Subcutaneous abdominal adipose tissue (tissue), 5 donors: Measurements from ENCODE around the gene SNAPC2.
"Not testable (repeated sequence)": the region's sequence is repeated elsewhere in the genome, so short reads cannot be mapped to it uniquely, and the experiment has no call there.

Source experiments
- H3K27ac ChIP-seq: one replicate; pipeline ENCODE4 v1.7.0; 2013; ENCODE audit warnings: low read depth, mild to moderate bottlenecking, inconsistent platforms, low read length, moderate library complexity
- H3K27me3 ChIP-seq, 5 donors: one replicate each; pipeline ENCODE4 v1.7.0; 2013; ENCODE audit warnings: low read length in 5 of 5, inconsistent platforms in 1 of 5; ENCODE audit not compliant: control insufficient read depth in 5 of 5, insufficient read depth in 4 of 5
- H3K36me3 ChIP-seq, 5 donors: one replicate each; pipeline ENCODE4 v1.7.0; 2013; ENCODE audit warnings: low read length in 5 of 5; ENCODE audit not compliant: control insufficient read depth in 5 of 5, insufficient read depth in 5 of 5
- H3K4me1 ChIP-seq, 5 donors: one replicate each; pipeline ENCODE4 v1.7.0; 2013; ENCODE audit warnings: low read length in 5 of 5, mild to moderate bottlenecking in 3 of 5, moderate library complexity in 1 of 5; ENCODE audit not compliant: control insufficient read depth in 5 of 5, insufficient read depth in 5 of 5
- H3K4me3 ChIP-seq, 5 donors: one replicate each; pipeline ENCODE4 v1.7.0; 2013; ENCODE audit warnings: low read length in 5 of 5, low read depth in 1 of 5
- H3K9ac ChIP-seq, 5 donors: one replicate each; pipeline ENCODE4 v1.7.0; 2013; ENCODE audit warnings: low read length in 5 of 5, mild to moderate bottlenecking in 4 of 5, moderate library complexity in 3 of 5
- H3K9me3 ChIP-seq, 5 donors: one replicate each; pipeline ENCODE4 v1.7.0; 2013; ENCODE audit warnings: low read length in 5 of 5; ENCODE audit not compliant: control insufficient read depth in 5 of 5
- donor health status: healthy.
- donor health status: healthy.
- donor health status: healthy.
- donor health status: healthy.
- donor health status: healthy.

SNAPC2 gene

DNA sequence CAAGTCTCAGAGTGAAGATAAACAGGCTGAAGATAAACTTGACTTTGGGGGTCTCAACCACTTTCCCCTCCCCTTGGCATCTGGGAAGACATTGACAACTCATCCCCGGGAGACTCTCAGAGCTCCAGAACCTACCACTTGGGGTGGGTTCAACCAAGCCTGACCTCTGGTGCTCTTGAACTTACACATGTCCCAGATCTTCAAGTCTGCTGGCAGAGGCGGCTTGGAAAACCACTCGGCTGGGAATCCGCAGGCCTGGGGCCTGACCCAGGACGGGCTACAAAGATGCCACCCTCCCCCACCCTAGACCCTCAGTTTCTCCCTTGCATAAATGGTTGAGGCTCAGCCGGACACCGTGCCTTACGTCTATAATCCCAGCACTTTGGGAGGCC, 31.3 kb upstream of the SNAPC2 start:
- Histone ChIP-seq H3K27me3 (peaks cover 0 to 20% (median 10%) of the 10 kb centered on the region in 5 donors), H3K36me3 (no peaks in the 10 kb centered on the region), H3K4me1 (peaks cover 0 to 11% (median 5%) of the 10 kb centered on the region in 5 donors), H3K4me3 (peak overlapping the region in 4 of 5 donors; percentile 40 to 51 (median 45)), H3K9me3 (no peaks in the 10 kb centered on the region), H3K27ac (no peak overlapping the region), H3K9ac (peak overlapping the region in 2 of 5 donors; percentile 36 to 43)

DNA sequence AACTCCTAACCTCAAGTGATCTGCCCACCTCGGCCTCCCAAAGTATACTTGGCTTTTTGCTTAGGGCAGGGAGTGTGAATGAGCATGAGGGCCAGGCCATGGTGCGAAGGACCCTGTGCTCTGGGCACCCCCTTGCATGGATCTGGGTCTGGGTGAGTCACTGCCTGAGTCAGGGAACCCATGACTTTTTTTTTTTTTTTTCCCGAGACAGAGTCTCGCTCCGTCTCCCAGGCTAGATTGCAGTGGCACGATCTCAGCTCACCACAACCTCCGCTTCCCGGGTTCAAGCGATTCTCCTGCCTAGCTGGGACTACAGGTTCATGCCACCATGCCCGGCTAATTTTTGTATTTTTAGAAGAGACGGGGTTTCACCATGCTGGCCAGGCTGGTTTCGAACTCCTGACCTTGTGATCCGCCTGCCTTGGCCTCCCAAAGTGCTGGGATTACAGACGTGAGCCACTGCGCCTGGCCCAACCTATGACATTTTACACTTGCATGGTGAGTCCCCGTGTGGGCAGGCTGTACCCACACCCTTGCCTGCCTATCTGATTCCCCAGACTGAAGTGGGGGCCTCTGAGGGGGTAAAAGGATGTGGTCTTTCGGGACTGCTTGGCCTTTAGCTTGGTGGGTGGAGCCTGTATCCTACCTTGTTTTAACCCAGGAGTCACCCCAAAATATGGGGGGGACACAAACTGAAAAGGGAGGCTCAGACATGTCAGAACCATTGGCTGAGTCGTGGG, 26.6 kb upstream of the SNAPC2 start:
- H3K36me3 ChIP-seq, H3K4me3 ChIP-seq, H3K4me1 ChIP-seq, H3K27ac ChIP-seq, H3K9ac ChIP-seq, H3K9me3 ChIP-seq: not testable (repeated sequence)
- peaks cover 0 to 28% (median 20%) of the 10 kb centered on the region in 5 donors for H3K27me3 ChIP-seq

DNA sequence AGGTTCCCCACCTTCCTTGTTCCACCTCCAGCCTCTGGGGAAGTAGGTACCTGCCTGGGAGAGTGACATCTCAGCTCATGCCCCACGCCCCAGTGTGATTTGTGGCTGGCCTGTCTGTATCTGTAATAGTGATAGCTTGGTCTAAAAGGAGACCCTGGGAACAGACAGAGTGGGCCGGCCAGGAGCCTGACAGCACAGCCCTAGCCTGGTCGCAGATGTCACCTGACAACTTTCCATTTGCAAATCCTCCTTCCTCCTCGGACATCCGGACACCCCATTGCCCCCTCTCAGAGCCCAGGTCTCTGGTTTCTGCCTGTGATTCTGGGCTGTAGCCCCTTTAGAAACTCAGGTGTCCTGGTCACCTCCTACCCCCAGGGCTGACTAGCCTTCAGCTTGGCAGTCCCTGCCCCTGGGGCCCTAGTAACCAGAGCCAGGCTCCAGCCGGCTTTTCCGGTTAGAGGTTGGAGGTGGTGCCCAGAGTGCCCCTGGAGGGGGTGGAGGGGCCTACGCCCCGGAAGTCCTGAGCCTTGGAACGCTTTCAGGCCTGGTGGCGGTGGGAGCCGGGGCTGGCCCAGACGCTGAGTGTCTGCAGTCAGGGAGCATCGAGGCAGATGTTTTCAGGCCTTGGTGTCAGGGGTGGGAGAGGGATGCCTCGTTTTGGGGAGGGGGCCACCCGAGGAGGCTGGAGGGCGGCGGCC, 25.4 kb upstream of the SNAPC2 start:
- H3K4me1 ChIP-seq: no peaks in the 10 kb centered on the region
- no peak overlapping the region for H3K4me3 ChIP-seq
- no peaks in the 10 kb centered on the region for H3K9me3 ChIP-seq
- no peak overlapping the region for H3K27ac ChIP-seq
- no peak overlapping the region for H3K9ac ChIP-seq
- peaks cover 0 to 26% (median 20%) of the 10 kb centered on the region in 5 donors for H3K27me3 ChIP-seq
- no peaks in the 10 kb centered on the region for H3K36me3 ChIP-seq

DNA sequence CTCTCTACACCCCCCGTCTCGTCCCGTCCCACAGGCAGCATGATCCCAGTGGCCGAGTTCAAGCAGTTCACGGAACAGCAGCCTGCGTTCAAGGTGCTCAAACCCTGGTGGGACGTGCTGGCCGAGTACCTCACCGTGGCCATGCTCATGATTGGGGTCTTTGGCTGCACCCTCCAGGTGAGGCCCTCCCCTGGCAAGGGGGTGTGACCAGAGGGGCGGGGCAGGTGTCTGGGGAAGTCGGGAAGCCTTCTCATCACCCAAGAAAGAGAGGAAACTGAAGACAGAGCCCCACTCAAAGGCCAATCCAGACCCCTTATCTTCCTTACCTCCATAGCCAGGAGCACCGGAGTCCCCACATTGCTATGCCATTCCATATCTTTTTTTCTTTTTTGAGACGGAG, 24.6 kb upstream of the SNAPC2 start:
- Histone ChIP-seq H3K4me1 (no peaks in the 10 kb centered on the region), H3K36me3 (no peaks in the 10 kb centered on the region), H3K27me3 (peaks cover 0 to 27% (median 20%) of the 10 kb centered on the region in 5 donors), H3K4me3 (no peak overlapping the region), H3K9me3 (no peaks in the 10 kb centered on the region), H3K9ac (no peak overlapping the region), H3K27ac (no peak overlapping the region)

DNA sequence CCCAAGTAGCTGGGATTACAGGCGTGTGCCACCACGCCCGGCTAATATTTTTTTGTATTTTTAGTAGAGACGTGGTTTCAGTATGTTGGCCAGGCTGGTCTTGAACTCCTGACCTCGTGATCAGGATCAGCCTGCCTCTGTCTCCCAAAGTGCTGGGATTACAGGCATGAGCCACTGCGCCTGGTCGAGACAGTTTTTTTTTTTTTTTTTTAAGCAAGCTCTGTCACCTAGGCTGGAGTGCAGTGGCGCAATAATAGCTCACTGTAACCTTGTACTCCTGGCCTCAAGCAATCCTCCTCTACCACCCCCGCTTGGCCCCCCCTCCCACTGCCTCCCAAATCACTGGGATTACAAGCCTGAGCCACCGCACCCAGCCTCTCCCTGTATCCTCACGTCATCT, 22.8 kb upstream of the SNAPC2 start:
- Histone ChIP-seq H3K4me3 (no peak overlapping the region), H3K9ac (no peak overlapping the region), H3K9me3 (no peaks in the 10 kb centered on the region), H3K36me3 (no peaks in the 10 kb centered on the region), H3K27me3 (peaks cover 0 to 26% (median 20%) of the 10 kb centered on the region in 5 donors), H3K4me1 (no peaks in the 10 kb centered on the region), H3K27ac (no peak overlapping the region)

DNA sequence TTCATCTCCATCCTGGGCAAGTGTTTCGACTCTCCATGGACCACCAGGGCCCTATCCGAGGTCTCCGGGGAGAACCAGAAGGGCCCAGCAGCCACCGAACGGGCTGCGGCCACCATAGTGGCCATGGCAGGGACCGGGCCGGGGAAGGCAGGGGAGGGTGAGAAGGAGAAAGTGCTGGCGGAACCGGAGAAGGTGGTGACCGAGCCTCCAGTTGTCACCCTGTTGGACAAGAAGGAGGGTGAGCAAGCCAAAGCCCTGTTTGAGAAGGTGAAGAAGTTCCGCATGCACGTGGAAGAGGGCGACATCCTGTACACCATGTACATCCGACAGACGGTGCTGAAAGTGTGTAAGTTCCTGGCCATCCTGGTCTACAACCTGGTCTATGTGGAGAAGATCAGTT, 21.2 kb upstream of the SNAPC2 start:
- Histone ChIP-seq H3K4me3 (no peak overlapping the region), H3K27ac (no peak overlapping the region), H3K9ac (no peak overlapping the region), H3K4me1 (peaks cover 2 to 10% (median 9%) of the 10 kb centered on the region in 5 donors), H3K27me3 (peaks cover 0 to 21% (median 16%) of the 10 kb centered on the region in 5 donors), H3K36me3 (no peaks in the 10 kb centered on the region), H3K9me3 (no peaks in the 10 kb centered on the region)

DNA sequence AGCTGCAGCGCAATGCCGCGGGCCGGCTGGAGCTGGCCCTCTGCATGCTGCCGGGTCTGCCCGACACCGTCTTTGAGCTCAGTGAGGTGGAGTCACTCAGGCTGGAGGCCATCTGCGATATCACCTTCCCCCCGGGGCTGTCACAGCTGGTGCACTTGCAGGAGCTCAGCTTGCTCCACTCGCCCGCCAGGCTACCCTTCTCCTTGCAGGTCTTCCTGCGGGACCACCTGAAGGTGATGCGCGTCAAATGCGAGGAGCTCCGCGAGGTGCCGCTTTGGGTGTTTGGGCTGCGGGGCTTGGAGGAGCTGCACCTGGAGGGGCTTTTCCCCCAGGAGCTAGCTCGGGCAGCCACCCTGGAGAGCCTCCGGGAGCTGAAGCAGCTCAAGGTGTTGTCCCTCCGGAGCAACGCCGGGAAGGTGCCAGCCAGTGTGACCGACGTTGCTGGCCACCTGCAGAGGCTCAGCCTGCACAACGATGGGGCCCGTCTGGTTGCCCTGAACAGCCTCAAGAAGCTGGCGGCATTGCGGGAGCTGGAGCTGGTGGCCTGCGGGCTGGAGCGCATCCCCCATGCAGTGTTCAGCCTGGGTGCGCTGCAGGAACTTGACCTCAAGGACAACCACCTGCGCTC, 20.3 kb upstream of the SNAPC2 start:
- no peak overlapping the region for H3K4me3 ChIP-seq
- H3K36me3 ChIP-seq: no peaks in the 10 kb centered on the region
- peaks cover 0 to 15% (median 8%) of the 10 kb centered on the region in 5 donors for H3K27me3 ChIP-seq
- H3K27ac ChIP-seq: no peak overlapping the region
- H3K9ac ChIP-seq: no peak overlapping the region
- no peaks in the 10 kb centered on the region for H3K9me3 ChIP-seq
- H3K4me1 ChIP-seq: peaks cover 5 to 18% (median 17%) of the 10 kb centered on the region in 5 donors

DNA sequence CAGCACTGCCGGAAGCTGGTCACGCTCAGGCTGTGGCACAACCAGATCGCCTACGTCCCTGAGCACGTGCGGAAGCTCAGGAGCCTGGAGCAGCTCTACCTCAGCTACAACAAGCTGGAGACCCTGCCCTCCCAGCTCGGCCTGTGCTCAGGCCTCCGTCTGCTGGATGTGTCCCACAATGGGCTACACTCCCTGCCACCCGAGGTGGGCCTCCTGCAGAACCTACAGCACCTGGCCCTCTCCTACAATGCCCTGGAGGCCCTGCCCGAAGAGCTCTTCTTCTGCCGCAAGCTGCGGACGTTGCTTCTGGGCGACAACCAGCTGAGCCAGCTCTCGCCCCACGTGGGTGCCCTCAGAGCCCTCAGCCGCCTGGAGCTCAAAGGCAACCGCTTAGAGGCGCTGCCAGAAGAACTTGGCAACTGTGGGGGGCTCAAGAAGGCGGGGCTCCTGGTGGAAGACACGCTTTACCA, 19.7 kb upstream of the SNAPC2 start:
- Histone ChIP-seq H3K9me3 (no peaks in the 10 kb centered on the region), H3K27ac (no peak overlapping the region), H3K4me3 (no peak overlapping the region), H3K36me3 (no peaks in the 10 kb centered on the region), H3K27me3 (peaks cover 0 to 11% (median 3%) of the 10 kb centered on the region in 5 donors), H3K4me1 (peaks cover 8 to 23% (median 23%) of the 10 kb centered on the region in 5 donors), H3K9ac (no peak overlapping the region)

DNA sequence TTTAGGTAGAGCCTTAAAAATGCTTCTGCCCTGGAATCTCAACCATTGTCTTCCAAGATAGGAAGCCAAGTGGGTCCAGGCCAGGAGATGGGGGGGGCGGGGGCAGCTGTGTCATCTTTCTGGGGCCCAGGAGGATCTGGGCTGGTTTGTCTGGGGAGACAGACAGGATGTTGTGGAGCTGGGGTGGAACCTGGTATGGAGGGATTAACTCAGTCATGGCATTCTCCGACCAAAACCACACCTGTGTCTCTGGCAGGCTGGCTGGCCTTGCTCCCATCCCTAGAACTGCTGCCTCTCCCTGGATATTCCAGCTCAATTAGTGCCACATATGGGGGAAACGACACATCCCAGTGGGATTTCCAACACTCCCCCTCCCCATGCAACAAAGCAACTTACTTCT, 19.2 kb upstream of the SNAPC2 start:
- Histone ChIP-seq H3K4me3 (no peak overlapping the region), H3K36me3 (peaks cover 0 to 4% (median 2%) of the 10 kb centered on the region in 5 donors), H3K4me1 (peaks cover 8 to 28% (median 27%) of the 10 kb centered on the region in 5 donors), H3K9me3 (no peaks in the 10 kb centered on the region), H3K9ac (no peak overlapping the region), H3K27me3 (peaks cover 0 to 11% (median 0%) of the 10 kb centered on the region in 5 donors), H3K27ac (no peak overlapping the region)

DNA sequence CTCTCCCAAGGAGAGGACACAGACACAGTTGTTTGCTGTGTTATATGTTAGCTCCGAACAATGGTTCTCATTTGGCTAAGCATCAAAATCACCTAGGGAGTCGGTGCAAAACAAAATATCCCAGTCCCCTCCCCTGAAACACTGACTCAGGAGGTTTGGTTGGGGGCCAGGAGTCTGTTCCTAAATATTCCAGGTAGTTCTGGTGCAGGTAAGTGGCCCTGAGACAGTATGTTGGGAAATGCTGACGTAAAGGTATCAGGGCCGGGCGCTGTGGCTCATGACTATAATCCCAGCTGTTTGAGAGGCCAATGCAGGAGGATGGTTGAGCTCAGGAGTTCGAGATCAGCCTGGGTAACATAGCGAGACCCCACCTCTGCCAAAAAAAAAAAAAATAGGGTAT, 18.8 kb upstream of the SNAPC2 start:
- Histone ChIP-seq H3K9ac (no peak overlapping the region), H3K36me3 (peaks cover 0 to 8% (median 5%) of the 10 kb centered on the region in 5 donors), H3K4me1 (peaks cover 8 to 32% (median 29%) of the 10 kb centered on the region in 5 donors), H3K27me3 (peaks cover 0 to 11% (median 0%) of the 10 kb centered on the region in 5 donors), H3K4me3 (no peak overlapping the region), H3K9me3 (no peaks in the 10 kb centered on the region), H3K27ac (no peak overlapping the region)
